GM19324 (cell line): Measurements from ENCODE around the gene ATP5MC2.

Experiments used
- ATAC-seq: cut with Tn5 transposase; IDR thresholded peaks from one replicate; pipeline ENCODE4 v1.9.1; 2021; ENCODE audit warnings: mild to moderate bottlenecking, moderate library complexity; ENCODE audit not compliant: unreplicated experiment, low FRiP score

Gene ATP5MC2

DNA sequence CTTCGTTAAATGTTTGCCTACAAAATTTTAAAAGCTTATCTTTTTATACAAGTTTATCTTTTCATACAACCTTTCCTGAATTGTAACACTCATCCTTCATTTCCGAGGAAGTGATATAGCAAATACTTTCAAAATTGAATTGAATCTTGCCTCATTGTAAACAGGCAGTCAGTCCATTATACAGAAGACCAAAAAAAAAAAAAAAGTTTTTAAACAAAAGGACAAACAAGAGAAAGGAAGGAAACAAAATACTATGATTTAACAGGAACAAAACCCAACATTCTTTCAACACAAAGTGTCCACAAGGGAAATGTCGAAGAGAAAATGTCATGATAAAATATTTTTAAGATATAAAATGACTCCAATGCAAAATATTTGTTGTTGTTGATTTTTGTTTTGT is 58.2 kb downstream of the ATP5MC2 start:
- ATAC-seq: no peak

DNA sequence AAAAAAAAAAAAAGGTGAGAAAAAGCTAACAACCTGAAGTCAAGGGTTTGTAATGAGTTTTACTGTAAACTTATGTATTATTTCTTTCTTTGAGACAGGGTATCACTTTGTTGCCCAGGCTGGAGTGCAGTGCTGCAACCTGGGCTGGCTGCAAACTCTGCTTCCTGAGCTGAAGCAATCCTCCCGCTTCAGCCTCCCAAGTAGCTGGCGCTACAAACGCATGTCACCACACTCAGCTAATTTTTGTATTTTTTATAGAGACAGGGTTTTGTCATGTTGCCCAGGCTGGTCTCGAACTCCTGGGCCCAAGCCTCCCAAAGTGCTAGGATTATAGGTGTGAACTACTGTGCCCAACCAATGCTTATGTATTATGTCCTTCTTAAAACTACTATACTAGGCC is 58.9 kb downstream of the ATP5MC2 start:
- no peak for ATAC-seq
